GM08714 (cell line): Measurements from ENCODE around the gene CTSW.
A peak's percentile ranks its signal among the peaks of the same experiment; 100 is the strongest.

ENCODE experiments used
- H3K4me3 ChIP-seq: fragments of 200-500 bp; sonication (Bioruptor generic); 2 replicates; pipeline ENCODE4 v1.5.1; 2014; ENCODE audit warnings: mild to moderate bottlenecking, low read length, inconsistent platforms
- ZNF274 ChIP-seq: IDR thresholded peaks from 2 replicates; pipeline ENCODE4 v1.6.1; 2012; ENCODE audit warnings: mild to moderate bottlenecking, low read depth, low read length

CTSW gene

DNA sequence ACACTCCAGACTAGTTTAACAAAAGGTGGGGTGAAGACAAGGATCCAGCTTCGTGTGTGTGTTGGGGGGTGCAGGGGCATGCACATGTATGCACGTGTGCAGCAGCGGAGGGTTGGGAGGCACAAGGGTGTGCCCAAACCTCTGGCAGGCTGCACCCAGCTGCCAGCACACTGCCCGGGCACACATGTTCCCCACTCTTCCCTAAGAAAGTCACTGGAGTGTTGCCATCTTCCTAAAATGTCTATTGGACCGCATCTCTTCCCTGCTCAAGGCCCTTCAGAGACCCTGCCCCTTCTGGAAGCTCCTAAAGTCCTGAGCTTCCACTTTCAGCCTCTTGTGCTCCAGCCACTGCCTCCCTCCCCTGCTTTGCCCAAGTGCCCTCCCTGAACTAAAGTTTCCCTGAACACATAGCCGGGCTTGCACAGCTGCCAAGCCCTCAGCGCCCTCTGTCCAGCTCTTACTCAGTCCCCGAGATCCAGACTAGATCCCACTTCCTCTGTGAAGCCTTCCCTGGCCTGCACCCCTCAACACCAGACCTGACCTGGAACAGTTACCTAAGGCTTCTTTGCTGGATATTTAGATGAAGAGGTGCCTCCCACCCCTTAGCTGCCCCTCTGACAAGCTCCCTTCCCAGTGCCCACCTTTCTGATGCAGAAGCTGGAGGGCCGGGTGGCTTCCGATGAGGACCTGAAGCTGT lies 27.7 kb upstream of the CTSW start:
- no peak for TF ChIP-seq ZNF274
- H3K4me3 ChIP-seq = no peak overlapping the region

DNA sequence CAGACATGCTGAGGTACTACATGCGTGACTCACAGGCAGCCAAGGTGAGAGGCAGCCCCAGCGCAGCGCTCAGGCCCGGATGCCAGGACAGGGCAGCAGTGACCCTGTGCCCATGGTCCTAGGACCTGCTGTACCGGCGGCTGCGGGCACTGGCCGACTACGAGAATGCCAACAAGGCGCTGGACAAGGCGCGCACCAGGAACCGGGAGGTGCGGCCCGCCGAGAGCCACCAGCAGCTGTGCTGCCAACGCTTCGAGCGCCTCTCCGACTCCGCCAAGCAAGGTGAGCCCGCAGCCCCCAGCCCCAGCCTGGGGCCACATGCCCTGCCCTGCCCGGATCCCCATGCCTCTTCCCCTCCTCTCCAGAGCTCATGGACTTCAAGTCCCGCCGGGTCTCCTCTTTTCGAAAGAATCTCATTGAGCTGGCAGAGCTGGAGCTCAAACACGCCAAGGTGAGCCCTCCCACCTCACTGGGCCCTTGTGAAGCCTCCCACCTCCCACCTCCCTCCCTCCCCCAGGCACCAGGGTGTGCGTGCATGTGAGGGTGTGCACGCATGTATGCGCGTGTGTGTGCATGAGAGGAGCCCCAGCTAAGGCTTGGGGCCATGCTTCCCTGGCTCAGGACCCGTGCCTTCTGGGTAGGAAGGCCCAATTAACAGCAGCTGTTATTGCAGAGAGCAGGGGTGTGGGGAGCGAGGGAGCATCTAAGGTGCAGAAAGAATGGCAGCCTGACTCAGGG lies 27.0 kb upstream of the CTSW start:
- no peak for TF ChIP-seq ZNF274
- H3K4me3 ChIP-seq = no peak overlapping the region

DNA sequence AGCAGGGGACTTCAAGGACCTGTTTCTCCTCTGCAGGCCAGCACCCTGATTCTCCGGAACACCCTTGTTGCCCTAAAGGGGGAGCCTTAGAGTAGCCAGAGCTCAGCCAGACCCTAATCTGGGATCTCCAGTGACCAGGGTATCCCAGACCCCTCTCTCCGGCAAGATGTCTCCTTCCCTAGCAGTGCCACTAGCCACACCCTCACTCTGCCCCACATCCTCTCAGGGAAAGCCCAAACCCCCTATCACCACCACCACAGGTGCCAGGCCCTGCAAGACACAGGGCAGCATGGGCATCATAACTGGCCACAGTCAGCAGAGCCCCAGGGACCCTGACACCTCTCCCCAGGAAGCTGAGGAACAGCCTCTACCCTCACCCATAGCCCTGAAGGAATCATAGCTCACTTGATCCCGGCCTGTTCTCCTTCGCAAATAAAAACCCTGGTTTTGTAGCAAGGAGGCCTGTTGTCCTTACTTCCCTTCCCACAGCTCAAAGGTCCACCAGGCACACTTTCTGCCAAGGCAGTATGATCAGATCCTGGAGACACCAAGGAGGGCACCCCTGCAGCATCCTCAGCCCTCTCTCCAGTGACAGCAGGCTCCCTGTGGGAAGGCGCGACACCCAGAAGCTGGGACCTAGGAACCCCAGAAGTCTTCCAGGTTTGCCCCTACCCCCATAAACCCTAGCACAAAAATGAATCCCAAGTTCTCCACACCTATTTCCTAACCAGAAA lies 26.2 kb upstream of the CTSW start:
- no peak for TF ChIP-seq ZNF274
- H3K4me3 ChIP-seq = no peak overlapping the region

DNA sequence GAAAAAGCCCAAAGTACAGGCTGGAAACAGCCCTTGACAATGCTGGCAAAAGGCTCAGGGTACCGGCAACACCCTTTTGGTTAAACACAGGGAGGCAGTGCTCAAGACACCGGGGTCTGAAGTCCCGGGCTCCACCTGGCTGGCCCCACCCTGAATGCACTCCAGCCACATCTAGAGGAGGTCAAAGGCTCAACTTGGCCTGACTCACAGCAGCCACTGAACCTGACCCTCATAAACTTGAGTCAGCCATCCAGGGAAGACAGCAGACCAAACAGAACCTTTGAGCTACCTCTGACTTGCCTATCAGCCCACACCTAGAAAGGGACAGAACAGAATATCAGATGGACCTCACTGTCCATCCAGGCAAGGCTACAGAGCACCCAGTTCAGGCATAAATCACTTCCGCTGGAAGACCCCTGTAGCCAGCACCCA lies 25.5 kb upstream of the CTSW start:
- no peak overlapping the region for H3K4me3 ChIP-seq
- TF ChIP-seq ZNF274 = no peak

DNA sequence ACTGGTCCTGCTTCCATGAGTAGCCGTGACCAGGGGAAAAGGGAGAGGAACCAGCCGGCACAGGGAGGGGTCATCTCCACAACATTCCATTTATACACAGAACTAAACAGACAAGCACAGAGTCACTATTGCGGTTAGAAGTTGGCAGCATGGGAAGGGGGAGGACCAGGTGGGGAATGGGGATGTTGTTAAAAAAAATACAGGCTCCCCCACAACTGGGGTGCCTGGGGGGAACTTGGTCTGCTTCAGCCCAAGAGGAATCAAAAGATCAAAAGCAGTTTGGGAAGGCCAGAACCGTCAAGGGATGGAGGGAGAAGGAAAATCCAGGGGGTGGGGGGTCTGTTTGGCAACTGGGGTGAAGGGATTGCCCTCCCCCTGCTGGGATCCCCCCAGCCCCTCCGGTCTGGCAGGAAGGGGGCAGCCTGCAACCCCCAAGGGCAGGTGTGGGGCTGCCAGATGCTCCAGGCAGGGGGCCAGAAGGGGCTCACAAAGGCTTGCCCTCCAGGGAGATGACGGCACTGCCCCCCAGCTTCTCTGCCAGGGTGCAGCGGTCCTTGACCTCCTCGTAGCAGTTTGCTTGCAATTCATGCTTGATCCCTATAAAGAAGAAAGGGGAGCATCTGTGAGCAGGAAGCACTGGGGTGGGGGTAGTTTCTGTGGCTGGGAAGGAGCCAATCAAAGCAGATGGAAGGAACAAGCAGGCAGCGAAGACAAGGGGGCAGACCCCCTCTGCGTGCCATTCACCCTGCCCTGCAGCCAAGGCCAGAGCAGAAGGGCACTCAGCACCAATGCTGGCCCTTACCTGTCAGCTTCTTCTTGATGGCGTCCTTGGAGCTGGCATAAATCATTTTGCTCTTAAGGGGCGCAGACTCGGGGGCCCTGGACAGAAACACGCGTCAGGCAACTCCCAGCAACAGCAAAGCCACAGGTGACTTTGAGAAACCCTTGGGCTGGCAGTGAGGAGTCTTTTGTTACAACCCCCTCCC lies 24.5 kb upstream of the CTSW start:
- H3K4me3 ChIP-seq = no peak overlapping the region
- TF ChIP-seq ZNF274 = no peak

DNA sequence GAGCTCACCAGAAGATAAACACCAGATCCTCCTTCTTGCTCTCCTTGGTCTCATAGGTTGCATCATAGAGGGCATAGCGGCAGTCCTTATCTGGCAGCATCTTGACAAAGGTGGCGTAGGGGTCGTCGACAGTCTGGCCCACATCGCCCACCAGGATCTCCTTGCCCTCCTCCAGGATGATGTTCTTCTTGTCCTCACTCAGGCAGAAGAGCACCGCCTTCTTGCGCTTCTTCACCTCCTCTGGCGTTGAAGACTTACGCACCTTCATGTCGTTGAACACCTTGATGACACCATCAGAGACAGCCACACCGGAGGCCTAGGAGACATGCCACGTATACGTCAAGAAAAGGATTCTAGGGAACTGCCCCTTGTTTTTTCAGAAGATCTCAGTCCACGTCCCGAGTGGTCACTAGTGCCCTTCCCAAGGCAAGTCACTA lies 23.7 kb upstream of the CTSW start:
- TF ChIP-seq ZNF274 = no peak

DNA sequence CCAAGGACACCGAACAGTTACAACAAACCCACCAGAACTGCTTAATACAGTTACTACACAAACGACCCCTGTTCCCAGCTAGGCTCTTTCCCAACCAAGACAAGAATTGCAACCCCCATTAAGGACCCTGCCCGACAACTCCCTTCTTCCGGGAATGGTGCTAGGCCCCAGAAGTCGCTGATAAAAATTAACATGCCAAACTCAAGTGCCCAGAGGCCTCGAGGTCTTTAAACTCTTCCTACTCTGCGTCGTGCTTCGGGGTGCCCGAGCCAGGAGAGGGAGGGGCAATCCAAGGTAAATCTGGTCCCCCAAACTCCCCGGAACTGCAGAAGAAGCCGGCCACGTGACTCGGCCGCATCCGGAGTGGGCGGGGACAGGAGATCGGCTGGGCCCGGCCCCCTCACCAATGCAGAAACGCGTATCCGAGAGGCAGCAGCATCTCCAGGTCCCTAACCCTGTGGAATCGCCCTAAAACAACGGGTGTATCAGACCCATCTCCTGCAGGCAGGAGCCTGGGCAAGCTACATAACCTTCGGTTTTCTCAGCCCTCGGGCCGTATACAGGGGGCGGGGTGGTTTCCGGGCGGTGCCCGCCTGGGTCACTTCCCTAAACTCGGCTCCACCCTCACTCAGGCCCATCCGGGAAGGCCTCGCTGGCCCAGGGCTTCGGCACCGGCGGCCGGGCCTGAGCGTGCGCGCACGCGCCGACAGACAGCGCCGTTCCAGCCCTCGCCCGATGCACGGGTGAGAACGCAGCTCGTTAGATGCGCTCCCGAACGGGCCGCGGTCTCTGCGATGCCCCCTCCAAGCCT lies 22.7 kb upstream of the CTSW start:
- H3K4me3 ChIP-seq = peak overlapping the region; percentile 86
- no peak for TF ChIP-seq ZNF274

More for the DNA sequence above, 23.7 kb upstream of the CTSW start:
- peak overlapping the region; percentile 86 for H3K4me3 ChIP-seq

DNA sequence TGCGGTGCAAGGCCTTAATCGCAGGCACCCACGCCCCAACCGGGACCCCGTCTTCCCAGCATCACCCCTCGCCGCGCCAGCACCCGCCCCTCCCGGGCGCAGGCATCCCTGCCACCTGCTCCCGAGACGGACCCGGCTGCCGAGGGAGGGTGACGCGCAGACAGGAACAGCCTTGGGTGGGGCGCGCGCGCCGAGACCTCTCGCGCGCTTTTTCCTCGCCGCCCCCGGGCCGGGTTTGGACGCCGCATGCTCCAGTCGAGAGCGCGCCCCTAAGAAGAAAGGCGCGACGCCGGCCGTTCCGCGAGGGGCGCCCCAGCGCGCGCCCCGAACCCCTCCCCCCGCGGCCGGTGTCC lies 22.2 kb upstream of the CTSW start:
- TF ChIP-seq ZNF274 = no peak
- H3K4me3 ChIP-seq = peak overlapping the region; percentile 86

DNA sequence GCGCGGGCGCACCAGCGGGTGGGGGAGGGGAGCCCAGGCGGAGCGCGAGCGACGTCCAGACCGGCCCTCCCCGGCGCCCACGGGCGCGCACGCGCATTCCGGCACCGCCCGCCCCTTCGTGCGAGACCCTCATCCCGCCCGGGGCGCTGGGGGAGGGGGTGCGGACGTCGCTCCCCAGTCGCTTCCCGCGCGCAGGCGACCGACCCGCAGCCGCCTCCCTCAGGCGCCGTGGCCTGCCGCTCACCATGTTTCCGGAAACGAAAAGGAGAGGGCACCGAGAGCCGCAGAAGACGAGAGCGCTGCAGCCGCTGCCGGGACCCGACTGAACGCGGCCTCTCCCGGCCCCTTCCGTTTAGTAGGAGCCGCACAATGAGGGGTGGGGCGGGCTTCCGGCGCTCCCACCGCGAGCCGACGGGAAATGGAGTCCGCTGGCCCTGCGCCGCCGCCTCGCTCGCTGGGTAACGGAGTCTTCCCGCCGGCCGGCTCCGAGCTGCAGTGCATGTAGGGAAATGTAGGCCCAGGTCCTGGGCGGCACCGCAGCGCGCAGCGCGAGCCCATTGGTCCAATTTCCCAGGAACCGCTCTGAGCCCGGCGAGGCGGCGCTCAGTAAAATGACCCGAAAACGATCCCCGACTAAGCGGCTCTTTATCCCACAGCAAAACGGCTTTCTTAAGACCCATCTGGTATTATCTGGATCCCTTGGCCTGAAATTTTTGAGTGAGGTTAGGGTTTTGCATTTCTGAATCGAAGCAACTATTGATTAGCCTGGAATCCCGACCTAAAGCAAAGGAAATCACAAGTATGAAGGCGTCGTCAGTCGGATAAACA lies 21.6 kb upstream of the CTSW start, which contains the start of gene CFL1:
Gene CFL1 (minus strand): TSS at position 328 of the 828 bp plus-strand sequence. CDS start 81 bp downstream, at position 247.
- no peak for TF ChIP-seq ZNF274

DNA sequence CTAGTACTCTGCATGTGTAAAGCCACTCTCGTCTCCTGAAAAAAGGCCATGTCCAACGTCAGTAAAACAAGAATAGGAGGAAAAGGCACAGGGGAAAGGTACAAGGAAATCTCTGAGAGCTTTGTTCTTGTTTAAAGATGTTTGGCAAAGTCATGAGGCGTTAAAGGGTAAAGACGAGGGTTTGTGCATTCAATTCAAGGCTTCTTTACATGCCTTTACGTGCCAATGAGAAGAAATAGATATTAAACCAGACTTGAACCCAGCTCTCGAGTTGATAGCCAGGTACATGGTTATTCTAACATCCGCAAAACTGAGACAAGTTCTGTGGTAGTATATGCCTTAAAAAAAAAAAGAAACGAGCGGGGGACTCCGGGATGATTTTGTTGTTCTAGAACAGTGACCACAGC lies 21.0 kb upstream of the CTSW start:
- H3K4me3 ChIP-seq = peak overlapping the region; percentile 71
- TF ChIP-seq ZNF274 = no peak

More for the DNA sequence above, 21.6 kb upstream of the CTSW start, which contains the start of gene CFL1:
- H3K4me3 ChIP-seq = peak within 1 kb of the TSS; percentile 86

DNA sequence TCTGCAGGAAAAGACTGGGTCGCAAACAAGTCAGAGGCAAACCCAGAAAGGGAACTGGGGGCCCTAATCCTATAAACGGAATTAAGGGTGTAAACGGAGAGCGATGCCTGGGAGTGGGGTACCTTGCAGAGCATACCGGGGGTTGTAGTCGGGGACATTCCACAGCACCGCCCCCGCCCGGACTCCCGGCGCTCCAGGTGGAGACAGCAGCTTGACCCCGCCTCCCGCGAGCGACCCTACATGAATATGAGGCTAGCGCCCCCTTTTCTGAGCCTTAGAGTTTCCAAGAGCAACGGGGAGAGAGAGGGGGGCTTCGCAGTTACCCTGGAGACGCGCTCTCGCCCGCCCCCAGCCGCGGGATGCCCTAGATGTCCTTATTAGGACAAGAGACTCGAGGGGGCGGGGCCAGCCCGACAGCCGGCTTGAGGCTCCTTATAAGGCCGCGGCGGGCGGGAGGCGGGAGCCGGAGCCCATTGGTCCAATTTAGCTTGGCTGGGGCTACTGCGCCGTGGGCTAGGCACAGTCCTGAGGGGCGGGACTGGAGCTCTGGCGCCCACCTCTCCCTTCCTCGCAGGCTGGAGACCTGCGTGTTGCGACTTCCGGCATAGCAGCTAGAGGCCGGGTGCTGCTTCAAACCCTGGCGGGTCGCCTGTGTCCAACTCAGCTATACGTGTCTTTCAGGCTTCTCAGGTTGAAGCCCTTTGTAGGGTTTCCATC lies 20.4 kb upstream of the CTSW start:
- no peak for TF ChIP-seq ZNF274
- H3K4me3 ChIP-seq = peak overlapping the region; percentile 82

DNA sequence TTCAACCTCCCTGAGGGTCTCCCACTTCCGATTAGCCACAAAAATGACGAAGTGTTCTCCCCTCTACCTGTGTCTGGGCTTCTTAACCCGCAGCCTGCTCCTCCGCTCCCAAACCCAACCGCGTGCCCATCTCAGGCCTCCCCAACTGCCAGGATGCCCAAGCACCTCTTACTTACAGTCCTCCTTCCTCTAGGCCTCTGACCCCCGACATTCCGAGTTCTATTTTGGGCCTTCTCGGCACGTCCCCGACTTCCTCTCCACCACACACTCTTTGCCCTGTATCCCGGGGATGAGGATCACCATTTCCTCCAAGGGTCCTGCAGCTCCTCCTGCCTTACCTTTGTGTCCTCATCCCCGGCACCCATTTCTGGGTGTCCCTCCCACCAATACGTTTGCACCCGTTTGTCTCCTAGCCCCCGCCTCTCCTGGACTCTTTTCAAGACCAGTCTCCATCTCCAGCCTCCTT lies 19.8 kb upstream of the CTSW start:
- no peak for TF ChIP-seq ZNF274
- H3K4me3 ChIP-seq = peak overlapping the region; percentile 82; the same call in 1 of the 2 replicates
